ENCODE measurements around the gene DSCAM. TPM values are rescaled to one million over a fixed set of nuclear protein-coding genes. Genes with fewer than 3 reads are reported as not detected.

Gene DSCAM
- total RNA-seq, 1 donor, result not detected

DNA sequence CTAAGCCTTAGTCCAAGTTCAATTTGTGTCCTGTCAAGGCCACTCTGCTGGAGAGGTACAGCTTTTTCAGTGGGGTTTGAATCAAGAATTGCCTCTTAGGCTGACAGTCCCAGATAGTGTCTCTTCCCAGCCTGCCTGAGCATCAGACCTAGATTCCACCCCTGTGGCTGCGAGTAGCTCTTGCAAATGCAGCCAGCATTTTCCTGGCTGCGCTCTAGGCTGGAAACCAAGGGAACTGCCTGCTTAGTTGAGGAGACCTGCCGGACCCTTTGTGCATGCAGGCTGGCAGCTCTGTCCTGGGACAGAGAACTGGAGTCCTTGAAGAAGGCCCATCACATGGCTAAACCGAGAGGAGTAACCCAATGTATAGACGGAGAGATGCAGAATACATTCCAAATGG is 686.0 kb downstream of the DSCAM start:
- TF ChIP-seq, protein P1, sequence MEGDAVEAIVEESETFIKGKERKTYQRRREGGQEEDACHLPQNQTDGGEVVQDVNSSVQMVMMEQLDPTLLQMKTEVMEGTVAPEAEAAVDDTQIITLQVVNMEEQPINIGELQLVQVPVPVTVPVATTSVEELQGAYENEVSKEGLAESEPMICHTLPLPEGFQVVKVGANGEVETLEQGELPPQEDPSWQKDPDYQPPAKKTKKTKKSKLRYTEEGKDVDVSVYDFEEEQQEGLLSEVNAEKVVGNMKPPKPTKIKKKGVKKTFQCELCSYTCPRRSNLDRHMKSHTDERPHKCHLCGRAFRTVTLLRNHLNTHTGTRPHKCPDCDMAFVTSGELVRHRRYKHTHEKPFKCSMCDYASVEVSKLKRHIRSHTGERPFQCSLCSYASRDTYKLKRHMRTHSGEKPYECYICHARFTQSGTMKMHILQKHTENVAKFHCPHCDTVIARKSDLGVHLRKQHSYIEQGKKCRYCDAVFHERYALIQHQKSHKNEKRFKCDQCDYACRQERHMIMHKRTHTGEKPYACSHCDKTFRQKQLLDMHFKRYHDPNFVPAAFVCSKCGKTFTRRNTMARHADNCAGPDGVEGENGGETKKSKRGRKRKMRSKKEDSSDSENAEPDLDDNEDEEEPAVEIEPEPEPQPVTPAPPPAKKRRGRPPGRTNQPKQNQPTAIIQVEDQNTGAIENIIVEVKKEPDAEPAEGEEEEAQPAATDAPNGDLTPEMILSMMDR (IDR thresholded peaks at IDR 0.05; ENCODE audit: insufficient read depth, low read depth, low read length), result no peak
- no peak overlapping the region for H3K4me3 ChIP-seq (ENCODE audit: low read depth, low read length)
- DNase-seq (ENCODE audit: low read depth), result no peak

DNA sequence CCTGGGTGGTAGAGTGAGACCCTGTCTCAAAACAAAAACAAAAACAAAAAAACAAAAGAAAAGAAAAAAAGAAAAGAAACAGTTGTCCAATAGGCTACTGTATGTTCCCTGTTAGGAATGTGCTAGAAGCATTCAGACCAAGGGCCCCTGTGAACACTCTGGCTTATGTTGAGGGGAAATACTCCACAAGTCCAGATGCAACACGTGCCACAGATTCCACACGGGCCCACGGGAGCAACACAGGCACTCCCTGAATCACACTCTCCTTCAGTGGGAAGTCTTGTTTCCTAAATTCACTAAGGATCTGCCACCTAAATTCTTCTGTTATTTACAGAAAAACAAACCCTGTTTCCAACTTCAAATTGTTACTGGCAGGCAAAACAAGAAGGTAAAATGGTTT is 688.6 kb downstream of the DSCAM start:
- DNase-seq (ENCODE audit: low read depth), result no peak
- no peak overlapping the region for H3K4me3 ChIP-seq (ENCODE audit: low read depth, low read length)
- TF ChIP-seq, protein P1 (IDR thresholded peaks at IDR 0.05; ENCODE audit: insufficient read depth, low read depth, low read length), result no peak

DNA sequence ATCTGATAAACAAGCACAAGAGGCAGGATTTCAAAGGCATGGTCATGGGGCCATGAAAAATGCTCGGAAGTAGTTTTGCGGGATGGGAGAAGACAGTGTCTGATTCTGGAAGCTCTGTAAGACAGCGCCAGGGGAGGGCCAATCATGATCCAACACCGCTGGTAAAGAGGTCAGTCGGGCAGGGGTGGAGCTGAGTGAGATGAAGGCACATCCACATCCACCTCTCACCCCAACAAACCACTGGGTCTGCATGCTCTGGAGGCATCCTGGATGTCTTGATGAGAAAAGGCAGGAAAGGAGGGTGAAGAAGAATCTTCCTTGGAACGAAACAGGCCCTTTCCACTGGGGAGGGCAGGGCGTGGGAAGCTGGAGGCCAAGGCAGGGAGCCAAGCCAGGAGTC is 691.4 kb downstream of the DSCAM start:
- no peak for DNase-seq (ENCODE audit: low read depth)
- TF ChIP-seq, protein P1 (IDR thresholded peaks at IDR 0.05; ENCODE audit: insufficient read depth, low read depth, low read length), result no peak
- no peak overlapping the region for H3K4me3 ChIP-seq (ENCODE audit: low read depth, low read length)

DNA sequence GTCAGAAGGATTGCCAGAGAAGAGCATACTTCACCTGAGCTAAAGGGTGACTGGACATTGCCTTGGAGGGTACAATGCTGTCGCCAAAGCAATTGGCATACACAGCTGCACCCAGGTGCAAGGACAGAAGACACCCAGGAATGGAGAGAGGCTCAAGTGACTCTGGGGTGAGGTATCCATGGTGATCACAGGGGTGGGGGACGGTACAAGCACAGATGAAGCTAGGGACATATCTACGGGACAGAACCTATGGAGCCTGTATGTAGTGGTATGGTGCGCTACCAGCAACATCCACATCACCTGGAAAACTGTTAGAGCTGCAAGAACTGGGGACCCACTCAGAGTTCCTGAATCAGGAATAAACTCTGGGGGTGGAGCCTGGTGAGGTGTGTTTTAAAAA is 693.6 kb downstream of the DSCAM start:
- H3K4me3 ChIP-seq (ENCODE audit: low read depth, low read length), result no peak overlapping the region
- TF ChIP-seq, protein P1 (IDR thresholded peaks at IDR 0.05; ENCODE audit: insufficient read depth, low read depth, low read length), result no peak
- DNase-seq (ENCODE audit: low read depth), result no peak

DNA sequence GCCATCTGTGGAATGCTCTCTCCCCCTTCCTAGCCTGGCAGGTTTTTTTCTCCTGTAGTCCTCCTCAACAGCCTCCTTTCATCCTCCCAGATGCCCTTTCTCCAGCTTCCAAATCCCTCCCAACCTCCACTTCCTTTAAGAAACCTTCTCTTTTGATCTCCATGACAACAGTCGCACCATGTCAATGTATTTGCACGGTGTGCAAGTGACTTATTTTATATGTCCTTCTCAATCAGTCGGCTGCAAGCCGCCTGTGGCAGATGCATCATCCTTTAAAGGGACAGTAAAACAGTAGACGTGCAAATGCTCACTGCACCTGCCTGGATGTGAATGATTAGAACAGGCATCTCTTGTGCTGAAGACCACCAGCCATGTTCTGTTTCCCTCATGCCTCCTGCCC is 694.5 kb downstream of the DSCAM start:
- no peak for DNase-seq (ENCODE audit: low read depth)
- TF ChIP-seq, protein P1 (IDR thresholded peaks at IDR 0.05; ENCODE audit: insufficient read depth, low read depth, low read length), result no peak
- no peak overlapping the region for H3K4me3 ChIP-seq (ENCODE audit: low read depth, low read length)

DNA sequence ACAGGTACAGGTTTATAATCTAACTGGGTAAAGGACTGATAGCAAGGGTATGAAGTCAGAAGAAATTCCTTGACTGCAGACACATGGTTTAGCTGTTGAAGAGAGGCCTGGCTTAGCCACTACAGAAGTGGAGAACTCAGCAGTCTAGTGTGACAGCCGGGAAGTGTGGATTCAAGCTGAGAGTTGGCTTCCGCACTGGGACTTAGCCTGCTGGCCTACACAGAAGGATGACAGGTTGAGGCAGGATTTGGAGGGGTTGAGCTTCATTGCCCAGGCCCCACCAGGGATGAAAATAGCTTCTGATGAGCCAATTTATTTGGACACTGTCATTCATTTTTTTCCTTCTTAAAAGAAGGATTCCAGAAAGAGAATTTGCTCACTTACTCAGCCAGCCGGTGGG is 695.3 kb downstream of the DSCAM start:
- TF ChIP-seq, protein P1 (IDR thresholded peaks at IDR 0.05; ENCODE audit: insufficient read depth, low read depth, low read length), result no peak
- H3K4me3 ChIP-seq (ENCODE audit: low read depth, low read length), result no peak overlapping the region
- DNase-seq (ENCODE audit: low read depth), result no peak

DNA sequence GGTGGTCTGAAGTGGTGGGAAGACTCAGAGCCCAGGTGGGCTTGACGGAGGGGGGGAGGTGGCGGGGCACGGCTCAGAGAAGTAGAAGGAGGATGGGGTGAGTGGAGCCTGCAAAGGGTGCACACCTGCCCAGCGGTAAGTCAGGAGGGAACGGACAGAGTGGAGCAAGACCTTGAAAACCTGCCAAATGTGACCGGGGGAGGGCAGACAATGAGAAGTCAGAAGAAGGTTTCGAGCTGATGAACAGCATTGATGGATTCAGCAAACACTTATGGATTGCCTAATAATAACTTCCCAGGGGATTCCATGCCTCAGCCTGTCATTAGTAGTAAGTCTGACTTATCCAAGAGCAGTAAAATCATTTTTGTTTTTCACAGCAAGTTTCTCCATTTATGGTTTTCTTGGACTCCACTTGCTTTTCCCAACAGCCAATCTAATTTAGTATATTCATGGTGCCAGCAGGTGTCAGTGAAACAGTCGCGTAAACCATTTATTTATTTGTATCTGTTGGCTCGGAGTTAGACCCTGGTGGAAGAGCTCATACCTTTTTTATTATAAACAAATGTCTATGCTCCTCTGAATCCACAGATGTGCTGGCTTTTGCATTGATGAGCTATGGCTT is 700.6 kb downstream of the DSCAM start:
- H3K4me3 ChIP-seq (ENCODE audit: low read depth, low read length), result no peak overlapping the region
- DNase-seq (ENCODE audit: low read depth), result no peak
- TF ChIP-seq, protein P1 (IDR thresholded peaks at IDR 0.05; ENCODE audit: insufficient read depth, low read depth, low read length), result no peak
